Muscle layer of colon (tissue), 2 donors: ENCODE data around the gene NR1H3.
A peak's percentile ranks its signal among the peaks of the same experiment; 100 is the strongest.

Experiments used
- H3K27ac ChIP-seq: one replicate; pipeline ENCODE4 v1.7.0; 2013; ENCODE audit warnings: low read depth, mild to moderate bottlenecking, low read length, moderate library complexity
- H3K27me3 ChIP-seq, 2 donors: one replicate each; pipeline ENCODE4 v1.7.0; 2013; ENCODE audit warnings: low read length in 2 of 2, mild to moderate bottlenecking in 2 of 2; ENCODE audit not compliant: insufficient read depth in 2 of 2, control insufficient read depth in 1 of 2
- H3K36me3 ChIP-seq: one replicate; pipeline ENCODE4 v1.7.0; 2013; ENCODE audit warnings: mild to moderate bottlenecking, low read length; ENCODE audit not compliant: insufficient read depth
- H3K4me1 ChIP-seq: one replicate; pipeline ENCODE4 v1.7.0; 2013; ENCODE audit warnings: mild to moderate bottlenecking, low read length; ENCODE audit not compliant: insufficient read depth
- H3K4me3 ChIP-seq, 2 donors: one replicate each; pipeline ENCODE4 v1.7.0; 2013; ENCODE audit warnings: low read length in 2 of 2, low read depth in 1 of 2, mild to moderate bottlenecking in 1 of 2, moderate library complexity in 1 of 2
- H3K9ac ChIP-seq: one replicate; pipeline ENCODE4 v1.7.0; 2013; ENCODE audit warnings: low read length
- H3K9me3 ChIP-seq: one replicate; pipeline ENCODE4 v1.7.0; 2013; ENCODE audit warnings: mild to moderate bottlenecking, low read length
- donor health status: abdominal sarcoma.
- donor health status: Adenocarcinoma of cecum.

Gene NR1H3

GRCh38 chr11:47245611-47246357, 12.0 kb upstream of the NR1H3 start:
- Histone ChIP-seq H3K4me1 (peaks cover 20% of the 10 kb centered on the region), H3K4me3 (no peak overlapping the region), H3K36me3 (peaks cover 48% of the 10 kb centered on the region), H3K27ac (no peak overlapping the region), H3K27me3 (no peaks in the 10 kb centered on the region), H3K9me3 (no peaks in the 10 kb centered on the region), H3K9ac (no peak overlapping the region)

- Histone ChIP-seq H3K27ac (no peak overlapping the region), H3K27me3 (no peaks in the 10 kb centered on the region), H3K9ac (peak overlapping the region; percentile 95), H3K4me3 (peak overlapping the region in 1 of 2 donors; percentile 99), H3K4me1 (peaks cover 20% of the 10 kb centered on the region), H3K9me3 (no peaks in the 10 kb centered on the region), H3K36me3 (peaks cover 32% of the 10 kb centered on the region)
Measured at GRCh38 chr11:47247502-47247901, 10.3 kb upstream of the NR1H3 start.

GRCh38 chr11:47248304-47248663, 9.5 kb upstream of the NR1H3 start:
- Histone ChIP-seq H3K27ac (peak overlapping the region; percentile 83), H3K4me3 (peak overlapping the region; percentile 75 to 99), H3K27me3 (no peaks in the 10 kb centered on the region), H3K4me1 (peaks cover 20% of the 10 kb centered on the region), H3K9me3 (no peaks in the 10 kb centered on the region), H3K9ac (peak overlapping the region; percentile 95), H3K36me3 (peaks cover 24% of the 10 kb centered on the region)

- peaks cover 25% of the 10 kb centered on the region for H3K4me1 ChIP-seq
- H3K36me3 ChIP-seq = peaks cover 19% of the 10 kb centered on the region
- no peaks in the 10 kb centered on the region for H3K27me3 ChIP-seq
- no peaks in the 10 kb centered on the region for H3K9me3 ChIP-seq
- H3K9ac ChIP-seq = peak within 1 kb of the TSS; percentile 95
- peak within 1 kb of the TSS; percentile 75 to 99 for H3K4me3 ChIP-seq
- peak within 1 kb of the TSS; percentile 83 for H3K27ac ChIP-seq
Measured at GRCh38 chr11:47248664-47249377, 9.0 kb upstream of the NR1H3 start, which contains the start of gene ACP2. TSS of gene ACP2 (minus strand) at chr11:47248814. CDS start at chr11:47248789, 25 bp downstream.

- peak overlapping the region; percentile 83 for H3K27ac ChIP-seq
- peaks cover 30% of the 10 kb centered on the region for H3K4me1 ChIP-seq
- H3K36me3 ChIP-seq = peaks cover 17% of the 10 kb centered on the region
- H3K9ac ChIP-seq = peak overlapping the region; percentile 95
- no peaks in the 10 kb centered on the region for H3K27me3 ChIP-seq
- peak overlapping the region; percentile 75 to 99 for H3K4me3 ChIP-seq
- no peaks in the 10 kb centered on the region for H3K9me3 ChIP-seq
Measured at GRCh38 chr11:47249378-47249715, 8.4 kb upstream of the NR1H3 start.

- Histone ChIP-seq H3K9me3 (no peaks in the 10 kb centered on the region), H3K4me3 (no peak overlapping the region), H3K4me1 (peaks cover 36% of the 10 kb centered on the region), H3K27ac (no peak overlapping the region), H3K27me3 (no peaks in the 10 kb centered on the region), H3K36me3 (no peaks in the 10 kb centered on the region), H3K9ac (no peak overlapping the region)
Measured at GRCh38 chr11:47251751-47252150, 6.0 kb upstream of the NR1H3 start.

- H3K9me3 ChIP-seq = no peaks in the 10 kb centered on the region
- no peak overlapping the region for H3K27ac ChIP-seq
- H3K4me1 ChIP-seq = peaks cover 39% of the 10 kb centered on the region
- H3K9ac ChIP-seq = no peak overlapping the region
- H3K36me3 ChIP-seq = no peaks in the 10 kb centered on the region
- no peaks in the 10 kb centered on the region for H3K27me3 ChIP-seq
- H3K4me3 ChIP-seq = no peak overlapping the region
Measured at GRCh38 chr11:47253660-47254059, 4.1 kb upstream of the NR1H3 start.

- H3K27me3 ChIP-seq = no peaks in the 10 kb centered on the region
- H3K4me1 ChIP-seq = peaks cover 44% of the 10 kb centered on the region
- no peak overlapping the region for H3K9ac ChIP-seq
- H3K9me3 ChIP-seq = no peaks in the 10 kb centered on the region
- no peak overlapping the region for H3K4me3 ChIP-seq
- no peaks in the 10 kb centered on the region for H3K36me3 ChIP-seq
- peak overlapping the region; percentile 52 for H3K27ac ChIP-seq
Measured at GRCh38 chr11:47254386-47254785, 3.4 kb upstream of the NR1H3 start.

- no peak overlapping the region for H3K4me3 ChIP-seq
- H3K4me1 ChIP-seq = peaks cover 52% of the 10 kb centered on the region
- no peak overlapping the region for H3K9ac ChIP-seq
- H3K9me3 ChIP-seq = no peaks in the 10 kb centered on the region
- no peak overlapping the region for H3K27ac ChIP-seq
- H3K36me3 ChIP-seq = no peaks in the 10 kb centered on the region
- no peaks in the 10 kb centered on the region for H3K27me3 ChIP-seq
Measured at GRCh38 chr11:47256374-47256773, 1.4 kb upstream of the NR1H3 start.

- H3K4me1 ChIP-seq = peaks cover 52% of the 10 kb centered on the region
- no peaks in the 10 kb centered on the region for H3K27me3 ChIP-seq
- peak overlapping the region; percentile 41 for H3K9ac ChIP-seq
- peak overlapping the region; percentile 37 to 57 for H3K4me3 ChIP-seq
- H3K36me3 ChIP-seq = no peaks in the 10 kb centered on the region
- no peaks in the 10 kb centered on the region for H3K9me3 ChIP-seq
- peak overlapping the region; percentile 40 for H3K27ac ChIP-seq
Measured at GRCh38 chr11:47257177-47257516, 649 bp upstream of the NR1H3 start.

- H3K9me3 ChIP-seq = no peaks in the 10 kb centered on the region
- peaks cover 51% of the 10 kb centered on the region for H3K4me1 ChIP-seq
- H3K27ac ChIP-seq = peak overlapping the region; percentile 40
- no peaks in the 10 kb centered on the region for H3K27me3 ChIP-seq
- H3K36me3 ChIP-seq = no peaks in the 10 kb centered on the region
- H3K9ac ChIP-seq = peak overlapping the region; percentile 41
- peak overlapping the region; percentile 36 to 57 for H3K4me3 ChIP-seq
Measured at GRCh38 chr11:47258317-47258902, 614 bp downstream of the NR1H3 start.
